Jurkat, Clone E6-1 (cell line): ENCODE results near the gene SLC12A3. TPM values are rescaled to one million over a fixed set of nuclear protein-coding genes. Genes with fewer than 3 reads are reported as not detected.

Source experiments
- DNase-seq: peaks from one replicate; pipeline ENCODE4 v3.0.0-alpha.2; 2011; ENCODE audit warnings: low read depth, low spot score
- H3K4me3 ChIP-seq: 2 replicates; pipeline ENCODE4 v1.5.1; 2011; ENCODE audit warnings: mild to moderate bottlenecking, low read length, control low read depth, moderate library complexity
- polyA plus RNA-seq: library from polyadenylated mRNA; unstranded; fragments of >200 nt; gene quantifications from one replicate; pipeline ENCODE4 v1.2.1, GENCODE V29; 2012; ENCODE audit warnings: missing spikeins; ENCODE audit not compliant: insufficient read length, insufficient read depth

Gene SLC12A3, protein sequence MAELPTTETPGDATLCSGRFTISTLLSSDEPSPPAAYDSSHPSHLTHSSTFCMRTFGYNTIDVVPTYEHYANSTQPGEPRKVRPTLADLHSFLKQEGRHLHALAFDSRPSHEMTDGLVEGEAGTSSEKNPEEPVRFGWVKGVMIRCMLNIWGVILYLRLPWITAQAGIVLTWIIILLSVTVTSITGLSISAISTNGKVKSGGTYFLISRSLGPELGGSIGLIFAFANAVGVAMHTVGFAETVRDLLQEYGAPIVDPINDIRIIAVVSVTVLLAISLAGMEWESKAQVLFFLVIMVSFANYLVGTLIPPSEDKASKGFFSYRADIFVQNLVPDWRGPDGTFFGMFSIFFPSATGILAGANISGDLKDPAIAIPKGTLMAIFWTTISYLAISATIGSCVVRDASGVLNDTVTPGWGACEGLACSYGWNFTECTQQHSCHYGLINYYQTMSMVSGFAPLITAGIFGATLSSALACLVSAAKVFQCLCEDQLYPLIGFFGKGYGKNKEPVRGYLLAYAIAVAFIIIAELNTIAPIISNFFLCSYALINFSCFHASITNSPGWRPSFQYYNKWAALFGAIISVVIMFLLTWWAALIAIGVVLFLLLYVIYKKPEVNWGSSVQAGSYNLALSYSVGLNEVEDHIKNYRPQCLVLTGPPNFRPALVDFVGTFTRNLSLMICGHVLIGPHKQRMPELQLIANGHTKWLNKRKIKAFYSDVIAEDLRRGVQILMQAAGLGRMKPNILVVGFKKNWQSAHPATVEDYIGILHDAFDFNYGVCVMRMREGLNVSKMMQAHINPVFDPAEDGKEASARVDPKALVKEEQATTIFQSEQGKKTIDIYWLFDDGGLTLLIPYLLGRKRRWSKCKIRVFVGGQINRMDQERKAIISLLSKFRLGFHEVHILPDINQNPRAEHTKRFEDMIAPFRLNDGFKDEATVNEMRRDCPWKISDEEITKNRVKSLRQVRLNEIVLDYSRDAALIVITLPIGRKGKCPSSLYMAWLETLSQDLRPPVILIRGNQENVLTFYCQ
- polyA plus RNA-seq, result not detected

GRCh38 chr16:56864960-56865359, at the start of gene SLC12A3:
Gene SLC12A3, plus strand, starts transcription at chr16:56865207. Its CDS starts 29 bp downstream, at chr16:56865236.
- DNase-seq, result no peak
- no peak within 1 kb of the TSS for H3K4me3 ChIP-seq

DNA sequence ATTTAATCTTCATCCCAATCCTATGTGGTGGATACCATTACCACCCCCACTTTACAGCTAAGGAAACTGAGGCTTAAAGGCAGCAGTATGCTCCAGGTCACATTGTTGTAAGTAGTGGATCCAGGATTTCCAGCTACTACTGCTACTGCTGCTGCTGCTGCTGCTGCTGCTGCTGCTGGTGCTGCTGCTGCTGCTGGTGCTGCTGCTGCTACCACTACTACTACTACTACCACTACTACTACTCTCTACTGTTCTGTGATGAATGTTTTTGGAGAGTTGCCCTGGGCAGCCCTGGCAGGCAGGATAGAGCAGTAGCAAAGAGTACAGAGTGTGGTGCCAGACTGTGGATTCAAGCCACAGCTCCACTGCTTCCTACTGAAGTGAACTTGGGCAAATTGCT, 49.3 kb upstream of the SLC12A3 start:
- H3K4me3 ChIP-seq, result no peak overlapping the region
- DNase-seq, result no peak

- no peak for DNase-seq
- H3K4me3 ChIP-seq, result no peak overlapping the region
These were observed 48.0 kb upstream of the SLC12A3 start for GRCh38 chr16:56817056-56817455.

GRCh38 chr16:56817938-56818337, 47.1 kb upstream of the SLC12A3 start:
- no peak overlapping the region for H3K4me3 ChIP-seq
- no peak for DNase-seq

DNA sequence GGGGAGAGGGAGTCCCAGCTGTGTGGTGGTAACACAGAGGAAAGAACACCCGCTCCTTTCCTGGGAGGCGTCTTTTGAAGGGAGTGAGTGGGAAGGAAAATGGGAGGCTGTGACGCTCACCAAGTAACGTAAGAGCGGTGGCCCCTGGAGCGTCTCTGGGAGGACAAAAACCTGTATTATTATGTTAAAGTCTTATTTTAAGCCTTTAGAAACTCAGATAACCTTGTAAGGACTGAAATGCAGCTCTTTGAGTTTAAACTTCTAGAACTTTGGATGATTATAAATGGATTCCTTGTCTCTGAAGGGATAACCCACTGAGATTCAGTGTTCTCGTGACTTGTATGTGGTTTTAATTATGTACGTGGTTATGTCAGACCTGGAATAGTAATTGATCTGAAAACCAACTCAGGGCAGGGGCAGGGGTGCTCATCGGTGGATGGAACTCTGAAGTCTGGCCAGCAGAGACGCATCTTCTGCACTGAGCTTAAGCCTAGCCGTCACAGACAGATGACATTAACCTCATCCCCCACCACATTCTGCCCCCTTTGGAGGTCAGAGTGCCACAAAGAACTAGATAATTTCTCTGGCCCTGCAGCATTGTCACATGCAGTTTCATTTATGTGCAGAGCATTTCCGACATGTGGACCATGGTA, 41.8 kb upstream of the SLC12A3 start:
- DNase-seq, result no peak
- no peak overlapping the region for H3K4me3 ChIP-seq

DNA sequence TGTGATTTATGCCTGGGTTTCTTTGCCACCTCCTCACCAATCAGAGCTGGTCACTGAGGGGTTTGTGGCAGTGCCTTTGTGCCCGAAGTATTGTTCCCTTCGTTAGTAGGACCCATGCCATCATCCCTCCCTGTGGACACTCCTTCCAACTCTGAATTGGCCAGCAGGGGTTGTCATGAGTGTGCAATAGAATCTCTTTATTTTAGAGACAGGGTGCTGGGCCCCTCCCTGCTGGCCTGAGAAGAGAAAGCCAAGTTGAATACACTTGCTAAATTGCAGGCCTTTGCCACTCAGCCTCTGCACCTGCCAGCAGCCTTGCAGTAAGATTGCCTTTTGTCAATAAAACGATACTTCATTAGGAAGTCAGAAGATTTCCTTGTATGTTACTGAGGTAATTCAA, 40.7 kb upstream of the SLC12A3 start:
- H3K4me3 ChIP-seq, result no peak overlapping the region
- no peak for DNase-seq

DNA sequence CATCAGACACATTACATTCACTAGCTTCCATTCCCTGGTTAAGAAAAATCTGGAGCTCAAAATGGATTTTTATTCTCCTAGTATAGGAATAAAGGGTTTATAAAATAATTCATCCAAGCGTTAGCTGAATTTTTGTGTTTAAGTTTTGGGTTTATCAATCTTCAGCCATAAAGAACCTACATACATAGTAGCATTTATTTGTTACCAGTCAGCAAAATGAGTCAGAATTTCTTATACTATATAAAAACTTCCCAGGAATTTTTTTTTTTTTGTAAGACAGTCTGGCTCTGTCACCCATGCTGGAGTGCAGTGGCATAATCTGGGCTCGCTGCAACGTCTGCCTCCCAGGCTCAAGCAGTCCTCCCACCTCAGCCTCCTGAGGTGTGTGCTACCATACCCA, 40.2 kb upstream of the SLC12A3 start:
- DNase-seq, result no peak
- no peak overlapping the region for H3K4me3 ChIP-seq

GRCh38 chr16:56825826-56826225, 39.2 kb upstream of the SLC12A3 start:
- no peak for DNase-seq
- H3K4me3 ChIP-seq, result no peak overlapping the region

- H3K4me3 ChIP-seq, result no peak overlapping the region
- no peak for DNase-seq
These were observed 36.4 kb upstream of the SLC12A3 start for GRCh38 chr16:56828647-56829046.

- H3K4me3 ChIP-seq, result no peak overlapping the region
- no peak for DNase-seq
These were observed 34.3 kb upstream of the SLC12A3 start for GRCh38 chr16:56830669-56831068.

GRCh38 chr16:56832768-56833167, 32.2 kb upstream of the SLC12A3 start:
- no peak for DNase-seq
- H3K4me3 ChIP-seq, result no peak overlapping the region

GRCh38 chr16:56833243-56833970, 31.6 kb upstream of the SLC12A3 start:
- H3K4me3 ChIP-seq, result no peak overlapping the region
- DNase-seq, result no peak

DNA sequence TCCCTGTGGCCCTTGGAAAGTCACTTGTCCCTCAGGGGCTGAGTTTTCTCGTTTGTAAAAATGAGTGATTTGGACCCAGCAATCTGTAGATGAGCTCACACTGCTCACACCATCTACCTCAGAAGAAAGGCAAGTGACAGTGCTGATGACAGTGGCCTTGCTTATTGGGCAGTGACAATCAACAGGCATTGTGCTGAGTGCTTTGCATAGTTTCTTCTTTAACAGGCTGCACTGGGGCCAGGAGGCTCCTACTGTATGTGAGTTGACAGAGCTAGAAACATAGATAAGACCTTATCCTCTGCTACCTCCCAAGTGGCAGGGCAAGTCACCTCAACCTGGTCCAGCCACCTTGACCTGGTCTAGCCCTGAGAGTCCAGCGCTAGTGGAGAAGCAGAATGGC, 29.7 kb upstream of the SLC12A3 start:
- no peak overlapping the region for H3K4me3 ChIP-seq
- DNase-seq, result no peak

- no peak overlapping the region for H3K4me3 ChIP-seq
- DNase-seq, result no peak
These were observed 28.4 kb upstream of the SLC12A3 start for GRCh38 chr16:56836410-56837230.

GRCh38 chr16:56838622-56839337, 26.2 kb upstream of the SLC12A3 start:
- DNase-seq, result no peak
- H3K4me3 ChIP-seq, result no peak overlapping the region

GRCh38 chr16:56841233-56841632, 23.8 kb upstream of the SLC12A3 start:
- no peak for DNase-seq

DNA sequence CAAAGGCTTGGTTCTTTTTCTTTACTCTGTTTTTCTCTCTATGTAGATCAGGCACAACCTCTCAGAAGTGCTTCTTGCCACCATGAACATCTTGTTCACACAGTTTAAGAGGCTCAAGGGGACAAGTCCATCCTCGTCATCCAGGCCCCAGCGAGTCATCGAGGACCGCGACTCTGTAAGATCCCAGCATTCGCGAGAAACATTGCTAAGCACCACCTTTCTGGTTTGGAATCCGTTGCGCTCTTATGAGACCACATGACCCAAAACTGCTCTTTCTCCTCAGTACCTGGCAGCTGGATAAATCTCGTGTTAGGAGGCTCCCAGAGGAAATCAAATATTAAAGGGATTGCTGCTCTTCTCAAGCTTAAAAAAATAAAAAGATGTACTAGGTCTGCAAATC, 23.3 kb upstream of the SLC12A3 start:
- DNase-seq, result no peak

More at GRCh38 chr16:56841233-56841632, 23.8 kb upstream of the SLC12A3 start:
- no peak overlapping the region for H3K4me3 ChIP-seq

More for the DNA sequence above, 23.3 kb upstream of the SLC12A3 start:
- H3K4me3 ChIP-seq, result no peak overlapping the region
